Activated CD8-positive, alpha-beta memory T cell treated with anti-CD3 and anti-CD28 coated beads, Interleukin-2, amount 50 U/mL, for 4 hours (primary cell): Measurements from ENCODE around the gene ZBTB7A.

Source experiments
- DNase-seq: peaks from one replicate; pipeline ENCODE4 v3.0.0-alpha.2; 2020

ZBTB7A gene

GRCh38 chr19:4093643-4094175 is 27.0 kb upstream of the ZBTB7A start:
- no peak for DNase-seq

GRCh38 chr19:4090356-4091220 is 23.9 kb upstream of the ZBTB7A start:
- no peak for DNase-seq

- DNase-seq, result no peak
Measured at GRCh38 chr19:4089946-4090345, 23.2 kb upstream of the ZBTB7A start.

- DNase-seq, result no peak
Measured at GRCh38 chr19:4089400-4089908, 22.8 kb upstream of the ZBTB7A start.

- no peak for DNase-seq
Measured at GRCh38 chr19:4088975-4089374, 22.3 kb upstream of the ZBTB7A start.

- no peak for DNase-seq
Measured at GRCh38 chr19:4087787-4088679, 21.3 kb upstream of the ZBTB7A start.

GRCh38 chr19:4086411-4086867 is 19.7 kb upstream of the ZBTB7A start:
- no peak for DNase-seq

GRCh38 chr19:4084547-4084877 is 17.8 kb upstream of the ZBTB7A start:
- DNase-seq, result no peak

- DNase-seq, result no peak
Measured at GRCh38 chr19:4083677-4084546, 17.2 kb upstream of the ZBTB7A start.

GRCh38 chr19:4082172-4082571 is 15.5 kb upstream of the ZBTB7A start:
- DNase-seq, result no peak

- DNase-seq, result no peak
Measured at GRCh38 chr19:4081441-4082129, 14.9 kb upstream of the ZBTB7A start.

- no peak for DNase-seq
Measured at GRCh38 chr19:4080473-4080872, 13.8 kb upstream of the ZBTB7A start.

GRCh38 chr19:4077800-4078684 is 11.3 kb upstream of the ZBTB7A start:
- DNase-seq, result peak; percentile 62

- DNase-seq, result no peak
Measured at GRCh38 chr19:4077007-4077374, 10.3 kb upstream of the ZBTB7A start.

GRCh38 chr19:4075373-4075772 is 8.7 kb upstream of the ZBTB7A start:
- DNase-seq, result no peak

GRCh38 chr19:4071610-4072009 is 4.9 kb upstream of the ZBTB7A start:
- DNase-seq, result no peak

- DNase-seq, result no peak
Measured at GRCh38 chr19:4069331-4069959, 2.7 kb upstream of the ZBTB7A start.

- no peak for DNase-seq
Measured at GRCh38 chr19:4068047-4068966, 1.6 kb upstream of the ZBTB7A start.

- no peak for DNase-seq
Measured at GRCh38 chr19:4067396-4068046, 822 bp upstream of the ZBTB7A start.
